NB4 (cell line): ENCODE measurements around the gene ABCA6.

Experiments used
- MYC ChIP-seq: IDR thresholded peaks from 2 replicates; pipeline ENCODE4 v1.6.1; 2011; ENCODE audit warnings: low read depth, low read length
- POLR2A ChIP-seq: IDR thresholded peaks from 2 replicates; pipeline ENCODE4 v1.6.1; 2011; ENCODE audit warnings: mild to moderate bottlenecking; ENCODE audit not compliant: insufficient read length; ENCODE audit errors: extremely low read depth
- TF ChIP-seq, protein P1 (sequence below): IDR thresholded peaks from one replicate; pipeline ENCODE4 v1.5.1; 2012; ENCODE audit warnings: low read depth, low read length
- TF ChIP-seq, protein P2 (sequence below): IDR thresholded peaks from 2 replicates; pipeline ENCODE4 v1.6.1; 2011; ENCODE audit warnings: low read depth, low read length

DNA sequence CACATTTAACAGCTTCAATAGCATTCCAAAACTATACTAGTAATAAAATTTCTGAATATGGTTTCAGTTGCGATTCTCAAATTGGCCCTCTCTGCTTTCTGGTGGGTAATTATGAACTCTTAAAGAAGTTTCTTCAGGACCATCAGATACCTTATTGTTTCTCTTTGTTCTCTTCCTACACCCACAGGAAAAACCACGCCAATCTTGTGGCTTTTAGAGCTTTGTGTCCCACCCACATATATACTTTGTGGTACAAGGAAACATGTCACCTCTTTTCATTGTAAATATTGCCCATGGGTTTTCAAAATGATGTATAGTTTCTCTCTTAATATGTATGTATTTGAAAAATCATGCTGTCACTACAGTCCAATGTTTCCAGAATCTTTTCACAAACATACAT lies 93.1 kb downstream of the ABCA6 start:
- TF ChIP-seq POLR2A (no peak), MYC (no peak)
- TF ChIP-seq, protein P1, sequence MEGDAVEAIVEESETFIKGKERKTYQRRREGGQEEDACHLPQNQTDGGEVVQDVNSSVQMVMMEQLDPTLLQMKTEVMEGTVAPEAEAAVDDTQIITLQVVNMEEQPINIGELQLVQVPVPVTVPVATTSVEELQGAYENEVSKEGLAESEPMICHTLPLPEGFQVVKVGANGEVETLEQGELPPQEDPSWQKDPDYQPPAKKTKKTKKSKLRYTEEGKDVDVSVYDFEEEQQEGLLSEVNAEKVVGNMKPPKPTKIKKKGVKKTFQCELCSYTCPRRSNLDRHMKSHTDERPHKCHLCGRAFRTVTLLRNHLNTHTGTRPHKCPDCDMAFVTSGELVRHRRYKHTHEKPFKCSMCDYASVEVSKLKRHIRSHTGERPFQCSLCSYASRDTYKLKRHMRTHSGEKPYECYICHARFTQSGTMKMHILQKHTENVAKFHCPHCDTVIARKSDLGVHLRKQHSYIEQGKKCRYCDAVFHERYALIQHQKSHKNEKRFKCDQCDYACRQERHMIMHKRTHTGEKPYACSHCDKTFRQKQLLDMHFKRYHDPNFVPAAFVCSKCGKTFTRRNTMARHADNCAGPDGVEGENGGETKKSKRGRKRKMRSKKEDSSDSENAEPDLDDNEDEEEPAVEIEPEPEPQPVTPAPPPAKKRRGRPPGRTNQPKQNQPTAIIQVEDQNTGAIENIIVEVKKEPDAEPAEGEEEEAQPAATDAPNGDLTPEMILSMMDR, result no peak
- TF ChIP-seq, protein P2, sequence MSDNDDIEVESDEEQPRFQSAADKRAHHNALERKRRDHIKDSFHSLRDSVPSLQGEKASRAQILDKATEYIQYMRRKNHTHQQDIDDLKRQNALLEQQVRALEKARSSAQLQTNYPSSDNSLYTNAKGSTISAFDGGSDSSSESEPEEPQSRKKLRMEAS, result no peak
